Stimulated activated naive B cell treated with anti-CD40 and anti-IgM and Interleukin-4, amounts not matched to agents 10 μg/mL and 1 μg/mL and 100 μg/mL, for 72 hours (primary cell): Measurements from ENCODE around the gene UBE2B.
"Not testable (repeated sequence)": the region's sequence is repeated elsewhere in the genome, so short reads cannot be mapped to it uniquely, and the experiment has no call there.

Experiments
- ATAC-seq, 2 donors: fragments of 150-1000 bp; cut with Tn5 transposase; replicated peaks; 2 replicates each; pipeline ENCODE4 v1.10.0; 2021; ENCODE audit warnings: moderate library complexity in 1 of 2
- DNase-seq: peaks from one replicate; pipeline ENCODE4 v3.0.0; 2021
- H3K27ac Mint-ChIP-seq: one replicate; pipeline ENCODE4 v1.8.0; 2022; ENCODE audit warnings: mild to moderate bottlenecking, mixed read lengths
- H3K27me3 Mint-ChIP-seq, 2 donors: one replicate each; pipeline ENCODE4 v1.8.0; 2022; ENCODE audit warnings: mixed read lengths in 2 of 2
- H3K36me3 Mint-ChIP-seq, 2 donors: one replicate each; pipeline ENCODE4 v1.8.0; 2022; ENCODE audit warnings: mixed read lengths in 2 of 2, mild to moderate bottlenecking in 1 of 2
- H3K4me1 Mint-ChIP-seq, 2 donors: one replicate each; pipeline ENCODE4 v1.8.0; 2022; ENCODE audit warnings: mixed read lengths in 2 of 2, mild to moderate bottlenecking in 1 of 2
- H3K4me3 Mint-ChIP-seq, 2 donors: one replicate each; pipeline ENCODE4 v1.8.0; 2022; ENCODE audit warnings: mild to moderate bottlenecking in 2 of 2, mixed read lengths in 2 of 2, moderate library complexity in 1 of 2
- H3K9me3 Mint-ChIP-seq, 2 donors: one replicate each; pipeline ENCODE4 v1.8.0; 2022; ENCODE audit warnings: mixed read lengths in 2 of 2, mild to moderate bottlenecking in 1 of 2

Gene UBE2B

GRCh38 chr5:134411546-134412266, 40.3 kb downstream of the UBE2B start, which contains the start of gene CDKN2AIPNL:
Gene CDKN2AIPNL (minus strand): TSS chr5:134411881. CDS start chr5:134411854, 27 bp downstream.
- H3K27ac Mint-ChIP-seq = peak within 1 kb of the TSS; percentile 94
- DNase-seq = peak; percentile 89
- H3K27me3 Mint-ChIP-seq = no peaks in the 10 kb centered on the region
- peak within 1 kb of the TSS; percentile 91 to 98 for H3K4me3 Mint-ChIP-seq
- peak; percentile 99 for ATAC-seq
- no peaks in the 10 kb centered on the region for H3K9me3 Mint-ChIP-seq
- peaks cover 15 to 31% of the 10 kb centered on the region in 2 donors for H3K4me1 Mint-ChIP-seq
- H3K36me3 Mint-ChIP-seq = peaks cover 0 to 2% of the 10 kb centered on the region in 2 donors

DNA sequence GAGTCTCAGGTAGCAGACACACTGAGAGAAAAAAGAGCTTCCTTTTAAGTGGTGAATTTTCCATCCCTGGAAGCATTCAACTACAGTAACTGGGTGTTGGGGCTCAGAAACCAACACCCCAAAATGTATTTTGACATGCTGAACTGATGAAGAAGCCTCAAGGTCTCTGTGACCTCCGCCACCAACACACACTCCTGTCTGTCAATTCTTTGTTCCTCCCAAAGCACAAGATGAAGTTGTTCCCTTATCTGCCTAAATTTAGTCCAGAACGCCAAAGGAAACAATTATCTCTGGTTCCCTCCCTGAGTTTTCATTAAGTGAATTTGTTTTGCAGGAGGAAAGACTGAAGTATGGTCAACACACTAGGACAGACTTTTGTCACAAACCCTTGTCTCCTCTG, 41.7 kb downstream of the UBE2B start:
- H3K27me3 Mint-ChIP-seq = no peaks in the 10 kb centered on the region
- H3K36me3 Mint-ChIP-seq = peaks cover 0 to 2% of the 10 kb centered on the region in 2 donors
- H3K27ac Mint-ChIP-seq = no peak overlapping the region
- H3K9me3 Mint-ChIP-seq = no peaks in the 10 kb centered on the region
- H3K4me1 Mint-ChIP-seq = peaks cover 15 to 30% of the 10 kb centered on the region in 2 donors
- no peak overlapping the region for H3K4me3 Mint-ChIP-seq
- DNase-seq (no peak), ATAC-seq (no peak)

DNA sequence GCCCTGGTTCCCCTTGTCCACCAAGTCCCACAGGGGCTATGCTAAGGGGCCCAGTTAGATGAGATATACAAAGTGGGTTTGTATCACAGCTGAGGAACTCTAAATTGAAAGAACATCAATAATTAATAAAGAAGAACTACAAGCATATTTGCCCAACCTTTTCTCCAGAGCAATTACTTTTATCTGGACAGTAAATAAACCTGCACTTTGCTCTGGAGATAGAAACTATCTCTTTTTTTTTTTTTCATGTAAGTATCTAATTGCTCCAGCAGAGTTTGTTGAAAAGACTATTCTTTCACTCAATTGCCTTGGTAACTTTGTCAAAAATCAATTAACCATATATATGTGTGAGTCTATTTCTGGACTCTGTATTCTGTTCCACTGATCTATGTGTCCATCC, 46.3 kb downstream of the UBE2B start:
- ATAC-seq (no peak), DNase-seq (no peak)
- Mint-ChIP-seq H3K27me3 (no peaks in the 10 kb centered on the region), H3K9me3 (peaks cover 2 to 4% of the 10 kb centered on the region in 2 donors), H3K36me3 (no peaks in the 10 kb centered on the region), H3K4me3 (no peak overlapping the region), H3K4me1 (peaks cover 0 to 6% of the 10 kb centered on the region in 2 donors), H3K27ac (no peak overlapping the region)

DNA sequence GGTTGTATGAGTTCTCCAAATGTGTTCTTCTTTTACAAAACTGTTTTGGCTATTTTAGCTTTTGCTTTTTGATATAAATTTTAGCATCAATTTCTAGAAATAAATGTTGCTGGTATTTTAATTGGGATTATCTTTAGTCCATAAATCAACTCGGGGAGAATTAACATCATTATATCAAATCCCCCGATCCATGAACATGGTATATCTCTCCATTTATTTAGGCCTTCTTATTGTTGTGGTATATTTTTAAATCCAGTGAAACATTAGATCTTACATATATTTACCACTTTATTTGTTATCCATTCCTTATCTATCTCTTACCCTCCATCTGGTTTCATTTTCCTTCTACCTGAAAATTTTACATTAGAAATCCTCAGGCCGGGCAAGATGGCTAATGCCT, 47.6 kb downstream of the UBE2B start:
- Mint-ChIP-seq H3K27me3 (no peaks in the 10 kb centered on the region), H3K27ac (no peak overlapping the region), H3K4me1 (peaks cover 0 to 5% of the 10 kb centered on the region in 2 donors), H3K4me3 (no peak overlapping the region), H3K9me3 (peaks cover 2 to 4% of the 10 kb centered on the region in 2 donors), H3K36me3 (no peaks in the 10 kb centered on the region)
- DNase-seq (no peak), ATAC-seq (no peak)

GRCh38 chr5:134420343-134420742, 49.0 kb downstream of the UBE2B start:
- Mint-ChIP-seq H3K4me3 (no peak overlapping the region), H3K4me1 (peaks cover 0 to 5% of the 10 kb centered on the region in 2 donors), H3K9me3 (peaks cover 2 to 4% of the 10 kb centered on the region in 2 donors), H3K36me3 (no peaks in the 10 kb centered on the region), H3K27me3 (no peaks in the 10 kb centered on the region), H3K27ac (no peak overlapping the region)
- ATAC-seq (no peak), DNase-seq (no peak)

DNA sequence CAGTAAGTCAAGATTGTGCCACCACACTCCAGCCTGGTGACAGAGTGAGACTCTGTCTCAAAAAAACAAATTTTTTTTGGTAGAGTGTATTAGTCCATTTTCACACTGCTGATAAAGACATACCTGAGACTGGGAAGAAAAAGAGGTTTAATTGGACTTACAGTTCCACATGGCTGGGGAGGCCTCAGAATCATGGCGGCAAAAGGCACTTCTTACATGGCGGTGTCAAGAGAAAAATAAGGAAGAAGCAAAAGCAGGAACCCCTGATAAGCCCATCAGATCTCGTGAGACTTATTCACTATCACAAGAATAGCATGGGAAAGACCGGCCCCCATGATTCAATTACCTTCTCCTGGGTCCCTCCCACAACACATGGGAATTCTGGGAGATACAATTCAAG, 49.7 kb downstream of the UBE2B start:
- not testable (repeated sequence) for ATAC-seq, H3K9me3 Mint-ChIP-seq, H3K27ac Mint-ChIP-seq, H3K27me3 Mint-ChIP-seq, H3K4me3 Mint-ChIP-seq, H3K4me1 Mint-ChIP-seq, H3K36me3 Mint-ChIP-seq, DNase-seq

GRCh38 chr5:134422791-134423365, 51.5 kb downstream of the UBE2B start:
- DNase-seq (no peak), ATAC-seq (no peak)
- peaks cover 0 to 3% of the 10 kb centered on the region in 2 donors for H3K27me3 Mint-ChIP-seq
- no peak overlapping the region for H3K4me3 Mint-ChIP-seq
- peaks cover 2 to 4% of the 10 kb centered on the region in 2 donors for H3K9me3 Mint-ChIP-seq
- no peaks in the 10 kb centered on the region for H3K36me3 Mint-ChIP-seq
- H3K27ac Mint-ChIP-seq = no peak overlapping the region
- peaks cover 0 to 5% of the 10 kb centered on the region in 2 donors for H3K4me1 Mint-ChIP-seq

GRCh38 chr5:134423376-134423775, 52.0 kb downstream of the UBE2B start:
- H3K4me1 Mint-ChIP-seq = peaks cover 0 to 5% of the 10 kb centered on the region in 2 donors
- peaks cover 2 to 4% of the 10 kb centered on the region in 2 donors for H3K9me3 Mint-ChIP-seq
- H3K27ac Mint-ChIP-seq = no peak overlapping the region
- no peaks in the 10 kb centered on the region for H3K36me3 Mint-ChIP-seq
- no peak for DNase-seq
- peaks cover 0 to 3% of the 10 kb centered on the region in 2 donors for H3K27me3 Mint-ChIP-seq
- H3K4me3 Mint-ChIP-seq = no peak overlapping the region
- ATAC-seq = no peak

DNA sequence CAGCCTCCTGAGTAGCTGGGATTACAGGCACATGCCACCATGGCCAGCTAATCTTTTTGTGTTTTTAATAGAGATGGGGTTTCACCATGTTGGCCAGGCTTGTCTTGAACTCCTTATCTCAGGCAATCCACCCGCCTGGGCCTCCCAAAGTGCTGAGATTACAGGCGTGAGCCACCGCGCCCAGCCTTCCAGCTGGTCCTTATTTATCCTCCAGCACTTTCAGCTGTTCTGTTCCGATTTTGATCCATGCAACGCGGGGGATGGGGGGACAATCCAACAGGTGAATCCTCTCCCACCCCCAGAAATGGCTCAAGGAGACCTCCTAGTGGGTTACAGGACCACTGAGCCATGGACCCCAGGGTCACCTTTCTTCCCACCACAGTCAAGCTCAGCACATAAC, 55.0 kb downstream of the UBE2B start:
- H3K4me1 Mint-ChIP-seq = peaks cover 0 to 5% of the 10 kb centered on the region in 2 donors
- DNase-seq = no peak
- no peak for ATAC-seq
- no peak overlapping the region for H3K4me3 Mint-ChIP-seq
- no peaks in the 10 kb centered on the region for H3K36me3 Mint-ChIP-seq
- no peak overlapping the region for H3K27ac Mint-ChIP-seq
- no peaks in the 10 kb centered on the region for H3K9me3 Mint-ChIP-seq
- peaks cover 0 to 3% of the 10 kb centered on the region in 2 donors for H3K27me3 Mint-ChIP-seq

- no peaks in the 10 kb centered on the region for H3K36me3 Mint-ChIP-seq
- peaks cover 0 to 3% of the 10 kb centered on the region in 2 donors for H3K27me3 Mint-ChIP-seq
- no peak for DNase-seq
- H3K27ac Mint-ChIP-seq = no peak overlapping the region
- H3K4me1 Mint-ChIP-seq = peaks cover 4 to 8% of the 10 kb centered on the region in 2 donors
- no peak for ATAC-seq
- no peaks in the 10 kb centered on the region for H3K9me3 Mint-ChIP-seq
- no peak overlapping the region for H3K4me3 Mint-ChIP-seq
Measured at GRCh38 chr5:134427540-134428041, 56.2 kb downstream of the UBE2B start.

GRCh38 chr5:134430001-134430569, 58.7 kb downstream of the UBE2B start:
- Mint-ChIP-seq H3K27ac (no peak overlapping the region), H3K4me3 (no peak overlapping the region), H3K4me1 (peaks cover 9 to 23% of the 10 kb centered on the region in 2 donors), H3K27me3 (peaks cover 0 to 3% of the 10 kb centered on the region in 2 donors), H3K36me3 (no peaks in the 10 kb centered on the region), H3K9me3 (no peaks in the 10 kb centered on the region)
- ATAC-seq (peak; percentile 14 to 42), DNase-seq (no peak)

GRCh38 chr5:134432174-134432573, 60.8 kb downstream of the UBE2B start:
- Mint-ChIP-seq H3K9me3 (no peaks in the 10 kb centered on the region), H3K4me3 (no peak overlapping the region), H3K27me3 (no peaks in the 10 kb centered on the region), H3K4me1 (peaks cover 24 to 44% of the 10 kb centered on the region in 2 donors), H3K36me3 (no peaks in the 10 kb centered on the region), H3K27ac (no peak overlapping the region)
- DNase-seq (no peak), ATAC-seq (no peak)

GRCh38 chr5:134432677-134433359, 61.4 kb downstream of the UBE2B start:
- peak overlapping the region in 1 of 2 donors; percentile 22 for H3K4me3 Mint-ChIP-seq
- no peaks in the 10 kb centered on the region for H3K27me3 Mint-ChIP-seq
- peaks cover 28 to 51% of the 10 kb centered on the region in 2 donors for H3K4me1 Mint-ChIP-seq
- ATAC-seq (no peak), DNase-seq (no peak)
- H3K36me3 Mint-ChIP-seq = no peaks in the 10 kb centered on the region
- no peak overlapping the region for H3K27ac Mint-ChIP-seq
- H3K9me3 Mint-ChIP-seq = no peaks in the 10 kb centered on the region

DNA sequence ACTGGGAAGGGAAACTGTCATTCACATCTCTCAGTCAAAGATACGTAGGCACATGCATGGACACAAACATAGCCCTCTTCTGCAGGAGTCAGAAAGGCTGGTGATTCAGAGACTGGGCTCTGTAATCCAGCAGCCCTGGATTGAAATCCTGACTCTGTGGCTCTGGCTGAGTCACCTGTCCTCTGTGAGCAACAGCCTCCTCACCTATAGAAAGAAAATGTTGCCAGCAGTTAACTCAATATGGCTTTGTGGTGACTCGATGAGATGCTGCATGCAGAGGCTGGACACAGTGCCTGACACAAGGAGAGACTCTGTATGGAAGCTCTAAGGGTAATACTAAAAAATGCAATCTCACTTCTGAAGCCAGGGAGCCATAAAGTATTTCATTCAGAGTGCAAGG, 64.2 kb downstream of the UBE2B start:
- Mint-ChIP-seq H3K4me1 (peaks cover 39 to 70% of the 10 kb centered on the region in 2 donors), H3K27ac (peak overlapping the region; percentile 84), H3K9me3 (no peaks in the 10 kb centered on the region), H3K4me3 (no peak overlapping the region), H3K36me3 (no peaks in the 10 kb centered on the region), H3K27me3 (no peaks in the 10 kb centered on the region)
- ATAC-seq (no peak), DNase-seq (no peak)
